HEK293 (cell line): ENCODE results near the gene LIN7A.

Experiments used
- GLI2 ChIP-seq: fragments of 450-650 bp; formaldehyde crosslinking; IDR thresholded peaks from 2 replicates; pipeline ENCODE4; 2017; ENCODE audit warnings: missing biosample characterization, missing genetic modification characterization, low read depth, borderline replicate concordance
- GLIS2 ChIP-seq: fragments of 450-650 bp; formaldehyde crosslinking; IDR thresholded peaks from 2 replicates; pipeline ENCODE4 v1.5.1; 2016; ENCODE audit warnings: missing biosample characterization, missing genetic modification characterization
- SETDB1 ChIP-seq: IDR thresholded peaks from one replicate; pipeline ENCODE4 v1.6.1; 2017; ENCODE audit warnings: mild to moderate bottlenecking, low read length, moderate library complexity, mixed read lengths; ENCODE audit not compliant: insufficient read length
- ZBTB48 ChIP-seq: fragments of 450-650 bp; formaldehyde crosslinking; IDR thresholded peaks from 2 replicates; pipeline ENCODE4 v1.5.1; 2016; ENCODE audit warnings: missing biosample characterization, missing genetic modification characterization
- ZNF404 ChIP-seq: fragments of 450-650 bp; formaldehyde crosslinking; IDR thresholded peaks from 2 replicates; pipeline ENCODE4 v1.5.1; 2017; ENCODE audit warnings: missing biosample characterization, missing genetic modification characterization
- ZNF843 ChIP-seq: fragments of 450-650 bp; formaldehyde crosslinking; IDR thresholded peaks from 2 replicates; pipeline ENCODE4 v1.5.1; 2016; ENCODE audit warnings: missing biosample characterization, missing genetic modification characterization

DNA sequence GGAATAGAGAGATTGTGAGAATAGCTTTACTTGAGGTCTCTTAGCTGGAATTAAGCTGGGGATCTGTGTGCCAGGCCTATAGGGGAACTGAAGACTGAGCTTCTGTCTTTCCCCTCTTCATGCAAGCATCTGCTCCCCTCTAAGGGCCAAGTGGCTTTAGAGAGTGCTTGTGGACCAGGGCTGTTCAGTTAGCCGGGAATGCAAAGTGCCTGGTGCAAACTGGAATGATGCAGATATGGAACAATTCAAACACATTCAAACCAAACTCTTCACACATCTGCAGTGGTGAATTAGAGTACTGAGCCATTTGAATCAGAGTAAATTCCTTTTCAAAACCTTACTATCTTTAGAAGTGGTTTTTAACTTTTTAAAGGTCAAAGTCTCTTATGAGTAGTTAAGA, 99.0 kb downstream of the LIN7A start:
- TF ChIP-seq GLI2: no peak
- no peak for TF ChIP-seq SETDB1
- TF ChIP-seq ZBTB48 (tag by site-specific recombination): no peak
- TF ChIP-seq ZNF843: no peak
- TF ChIP-seq ZNF404 (tag by site-specific recombination): no peak
- TF ChIP-seq GLIS2 (tag by site-specific recombination): no peak
